GM12878 (cell line): ENCODE data around the gene SULT2B1. TPM values are rescaled to one million over a fixed set of nuclear protein-coding genes. Genes with fewer than 3 reads are reported as not detected.

Experiments
- BHLHE40 ChIP-seq, 2 experiments: fragments of 450-650 bp in 1 of 2; IDR thresholded peaks; 2 replicates each; pipeline ENCODE4 v1.6.1; 2011 to 2017; ENCODE audit warnings: low read depth in 2 of 2, borderline replicate concordance in 1 of 2, improper control_type of control experiment in 1 of 2, low read length in 1 of 2, mild to moderate bottlenecking in 1 of 2
- BMI1 ChIP-seq: fragments of 450-650 bp; IDR thresholded peaks from 2 replicates; pipeline ENCODE4 v1.6.1; 2016; ENCODE audit warnings: mild to moderate bottlenecking, moderate library complexity, borderline replicate concordance
- CREB1 ChIP-seq: IDR thresholded peaks from 2 replicates; pipeline ENCODE4 v1.6.1; 2012; ENCODE audit warnings: low read depth, mild to moderate bottlenecking, inconsistent platforms
- DPF2 ChIP-seq: fragments of 450-650 bp; IDR thresholded peaks from 2 replicates; pipeline ENCODE4 v1.6.1; 2017; ENCODE audit warnings: mild to moderate bottlenecking
- EZH2 ChIP-seq: IDR thresholded peaks from 2 replicates; pipeline ENCODE4 v1.6.1; 2012; ENCODE audit warnings: low read depth, mild to moderate bottlenecking, control low read depth, inconsistent platforms, low read length, borderline replicate concordance; ENCODE audit not compliant: control insufficient read depth
- HDAC2 ChIP-seq: fragments of 200-600 bp; sonication (generic); IDR thresholded peaks from 2 replicates; pipeline ENCODE4 v1.6.1; 2017
- IKZF2 ChIP-seq, 2 experiments: fragments of 450-650 bp; IDR thresholded peaks; 2 replicates each; pipeline ENCODE4 v1.6.1; 2017; ENCODE audit warnings: mild to moderate bottlenecking in 2 of 2, moderate library complexity in 2 of 2
- KAT2A ChIP-seq: conservative IDR thresholded peaks from 2 replicates; pipeline ENCODE4 v1.6.1; 2011; ENCODE audit warnings: low read depth, low read length; ENCODE audit not compliant: control insufficient read depth
- LARP7 ChIP-seq: fragments of 450-650 bp; IDR thresholded peaks from 2 replicates; pipeline ENCODE4 v1.6.1; 2017; ENCODE audit warnings: mild to moderate bottlenecking
- MAX ChIP-seq: IDR thresholded peaks from 2 replicates; pipeline ENCODE4 v1.6.1; 2012; ENCODE audit warnings: low read depth, low read length, improper control_type of control experiment
- MTA3 ChIP-seq: IDR thresholded peaks from 2 replicates; pipeline ENCODE4 v1.6.1; 2012; ENCODE audit warnings: low read length, inconsistent platforms, borderline replicate concordance
- NBN ChIP-seq: fragments of 450-650 bp; IDR thresholded peaks from 2 replicates; pipeline ENCODE4 v1.6.1; 2016
- NFYB ChIP-seq: IDR thresholded peaks from 2 replicates; pipeline ENCODE4 v1.6.1; 2011; ENCODE audit warnings: low read depth, mild to moderate bottlenecking, low read length, improper control_type of control experiment, moderate library complexity; ENCODE audit not compliant: insufficient read depth
- PAX8 ChIP-seq: fragments of 450-650 bp; IDR thresholded peaks from 2 replicates; pipeline ENCODE4 v1.6.1; 2017; ENCODE audit warnings: mild to moderate bottlenecking, moderate library complexity
- RELA ChIP-seq: fragments of 450-650 bp; IDR thresholded peaks from 2 replicates; pipeline ENCODE4 v1.8.0; 2014; ENCODE audit warnings: borderline replicate concordance; ENCODE audit not compliant: partially characterized antibody
- SMC3 ChIP-seq: IDR thresholded peaks from 2 replicates; pipeline ENCODE4 v1.6.1; 2011; ENCODE audit warnings: low read length, improper control_type of control experiment, borderline replicate concordance
- SREBF1 ChIP-seq: IDR thresholded peaks from 2 replicates; pipeline ENCODE4 v1.6.1; 2012; ENCODE audit warnings: mild to moderate bottlenecking, low read length
- STAT3 ChIP-seq: IDR thresholded peaks from 2 replicates; pipeline ENCODE4 v1.6.1; 2011; ENCODE audit warnings: low read depth, low read length, improper control_type of control experiment
- SUZ12 ChIP-seq: fragments of 200-600 bp; sonication (generic); IDR thresholded peaks from one replicate; pipeline ENCODE4 v1.6.1; 2018; ENCODE audit warnings: antibody characterized with exemption, mild to moderate bottlenecking; ENCODE audit not compliant: unreplicated experiment
- TARDBP ChIP-seq: IDR thresholded peaks from 2 replicates; pipeline ENCODE4 v1.6.1; 2016; ENCODE audit warnings: borderline replicate concordance
- ZBTB40 ChIP-seq: fragments of 450-650 bp; IDR thresholded peaks from 2 replicates; pipeline ENCODE4 v1.6.1; 2016; ENCODE audit warnings: mild to moderate bottlenecking, moderate library complexity, borderline replicate concordance
- ZNF592 ChIP-seq: fragments of 450-650 bp; IDR thresholded peaks from 2 replicates; pipeline ENCODE4 v1.6.1; 2017; ENCODE audit warnings: mild to moderate bottlenecking, moderate library complexity
- polyA plus RNA-seq, 11 experiments: library from polyadenylated mRNA; depleted of rRNA in 4 of 11; unstranded in 6 of 11; stranded (reverse) in 5 of 11; fragments of >200 nt; fragmentation: Nextera tagmentation in 4 of 11; fragmentation: Illumina TruSeq in 1 of 11; extraction: Ambion mirVana in 4 of 11; extraction: Trizol in 1 of 11; gene quantifications; 1 replicate in 1 of 11; 2 replicates in 10 of 11; pipeline versions ENCODE4 v1.2.1 to v1.2.3, GENCODE V29; 2011 to 2016; ENCODE audit warnings: inconsistent platforms in 2 of 11, missing spikeins in 2 of 11, low read depth in 1 of 11
- total RNA-seq, 4 experiments: library from RNA; depleted of rRNA in 3 of 4; stranded (reverse); fragments of >200 nt in 3 of 4; fragmentation: Illumina TruSeq in 1 of 4; extraction: Trizol in 1 of 4; gene quantifications; 2 replicates each; pipeline versions ENCODE4 v1.2.1 to v1.2.3, GENCODE V29; 2013 to 2021

The SULT2B1 gene
- total and polyA plus RNA-seq, 10 of the 15 experiments (the other 5 are each of a cell fraction or from before 2014, with no cell fraction given), result 0.11 to 0.14 TPM; not detected in 8

GRCh38 chr19:48633148-48634035 is 81.4 kb downstream of the SULT2B1 start (continued):
- TF ChIP-seq IKZF2 (IDR thresholded peaks at IDR 0.05) (0 out of 4 replicates have a peak, but pooled peaks of 1 of the 2 experiments have one; percentile 16), NBN (no peak), SREBF1 (no peak), LARP7 (no peak), EZH2 (no peak), MTA3 (no peak; the same call in 1 of the 2 replicates), TARDBP (no peak), NFYB (0 out of 2 replicates have a peak, but pooled peaks have one; percentile 27), SUZ12 (no peak), BMI1 (no peak), ZNF592 (0 out of 2 replicates have a peak, but pooled peaks have one; percentile 84), MAX (0 out of 2 replicates have a peak, but pooled peaks have one; percentile 7), KAT2A (no peak), RELA (no peak), BHLHE40 (IDR thresholded peaks at IDR 0.05; ENCODE audit: borderline replicate concordance in 1 of 2, low read depth in 2 of 2, low read length in 1 of 2) (peak; percentile 77 to 87), HDAC2 (no peak), PAX8 (no peak), STAT3 (no peak), CREB1 (no peak), ZBTB40 (no peak), DPF2 (no peak), SMC3 (no peak)
